A549 (cell line): ENCODE results near the gene STAB2. TPM values are rescaled to one million over a fixed set of nuclear protein-coding genes. Genes with fewer than 3 reads are reported as not detected.

Source experiments
- ATAC-seq, 2 experiments: fragments of 200-7000 bp in 1 of 2; fragments of >200 bp in 1 of 2; cut with Nextera tagmentation in 1 of 2; cut with Tn5 transposase in 1 of 2; 3 replicates each; pipeline versions ENCODE4 v1.8.0 to v1.9.1; 2018 to 2020; ENCODE audit warnings: mild to moderate bottlenecking in 1 of 2, moderate library complexity in 1 of 2
- CTCF ChIA-PET: fragments of 300-600 bp; sonication (Branson Sonifier 250); formaldehyde crosslinking; extraction: SDS; loops from one replicate; lab custom pipeline; 2021; ENCODE audit warnings: antibody characterized with exemption, inconsistent platforms; lab: Yijun Ruan, JAX
- POLR2A ChIA-PET: fragments of 350-600 bp; formaldehyde crosslinking; extraction: SDS; loops from one replicate; lab custom pipeline; 2021; ENCODE audit warnings: antibody characterized with exemption, inconsistent platforms; lab: Yijun Ruan, JAX
- DNase-seq, 2 experiments: peaks; one replicate each; pipeline versions ENCODE4 v3.0.0 to v3.0.0-alpha.2; 2011 to 2016; ENCODE audit warnings: low read depth in 1 of 2, low spot score in 1 of 2
- FAIRE-seq: peaks from 2 replicates; lab custom pipeline; 2011; peaks lifted over from hg19 to GRCh38; lab: Jason Lieb, UNC
- H3K27ac ChIP-seq, 2 experiments: fragments of >200 bp; sonication (Bioruptor Twin); formaldehyde crosslinking; 3 replicates each; pipeline ENCODE4 v1.5.1; 2016 to 2017
- H3K4me1 ChIP-seq: fragments of >200 bp; sonication (Bioruptor Twin); formaldehyde crosslinking; 3 replicates; pipeline ENCODE4 v1.6.1; 2016
- H3K4me2 ChIP-seq: fragments of >200 bp; sonication (Bioruptor Twin); formaldehyde crosslinking; 3 replicates; pipeline ENCODE4 v1.6.1; 2016
- H3K4me3 ChIP-seq: fragments of >200 bp; sonication (Bioruptor Twin); formaldehyde crosslinking; 3 replicates; pipeline ENCODE4 v1.5.1; 2016
- H3K9me3 ChIP-seq: fragments of >200 bp; sonication (Bioruptor Twin); formaldehyde crosslinking; 3 replicates; pipeline ENCODE4 v1.6.1; 2016
- CBX8 ChIP-seq: fragments of 200-600 bp; sonication (generic); IDR thresholded peaks from 2 replicates; pipeline ENCODE4 v1.6.1; 2016
- CEBPB ChIP-seq, 2 experiments: fragments of >200 bp in 1 of 2; sonication (Bioruptor Twin) in 1 of 2; formaldehyde crosslinking in 1 of 2; IDR thresholded peaks; 2 replicates each; pipeline ENCODE4 v1.6.1; 2012 to 2016
- CHD2 ChIP-seq: fragments of 150-350 bp; IDR thresholded peaks from 2 replicates; pipeline ENCODE4 v1.6.1; 2014; ENCODE audit warnings: low read length; ENCODE audit not compliant: partially characterized antibody
- CTCF ChIP-seq: fragments of >200 bp; sonication (Bioruptor Twin); formaldehyde crosslinking; IDR thresholded peaks from 3 replicates; pipeline ENCODE4 v1.5.1; 2016
- EHMT2 ChIP-seq: fragments of 200-600 bp; sonication (generic); IDR thresholded peaks from 2 replicates; pipeline ENCODE4 v1.6.1; 2016; ENCODE audit warnings: antibody characterized with exemption, low read depth, mild to moderate bottlenecking, moderate library complexity
- ELK1 ChIP-seq: fragments of 150-350 bp; IDR thresholded peaks from 2 replicates; pipeline ENCODE4 v1.6.1; 2014; ENCODE audit warnings: low read depth, mild to moderate bottlenecking, low read length
- EP300 ChIP-seq, 2 experiments: fragments of >200 bp; sonication (Bioruptor Twin); formaldehyde crosslinking; IDR thresholded peaks; 2 replicates in 1 of 2; 3 replicates in 1 of 2; pipeline ENCODE4 v1.6.1; 2016 to 2017
- ESRRA ChIP-seq: fragments of 150-350 bp; IDR thresholded peaks from 2 replicates; pipeline ENCODE4 v1.6.1; 2014; ENCODE audit warnings: mild to moderate bottlenecking, low read length, borderline replicate concordance
- FOSB ChIP-seq: fragments of 250-450 bp; sonication (Bioruptor Pico); IDR thresholded peaks from 2 replicates; pipeline ENCODE4 v1.5.0; 2020; ENCODE audit warnings: mild to moderate bottlenecking, moderate library complexity
- FOSL2 ChIP-seq, 2 experiments: fragments of 450-650 bp in 1 of 2; fragments of >200 bp in 1 of 2; sonication (Bioruptor Twin) in 1 of 2; formaldehyde crosslinking; IDR thresholded peaks; 2 replicates each; pipeline versions ENCODE4 v1.5.0 to v1.6.1; 2016 to 2020; ENCODE audit warnings: mild to moderate bottlenecking in 1 of 2, moderate library complexity in 1 of 2
- HOXA7 ChIP-seq: fragments of 250-450 bp; sonication (Bioruptor Pico); IDR thresholded peaks from 2 replicates; pipeline ENCODE4 v1.5.0; 2020; ENCODE audit warnings: mild to moderate bottlenecking, moderate library complexity
- JUNB ChIP-seq: fragments of >200 bp; sonication (Bioruptor Twin); formaldehyde crosslinking; IDR thresholded peaks from 2 replicates; pipeline ENCODE4 v1.6.1; 2016
- KDM5A ChIP-seq: fragments of 200-600 bp; sonication (generic); IDR thresholded peaks from 2 replicates; pipeline ENCODE4 v1.6.1; 2016; ENCODE audit warnings: antibody characterized with exemption, mild to moderate bottlenecking
- MAFK ChIP-seq: fragments of 450-650 bp; IDR thresholded peaks from 2 replicates; pipeline ENCODE4 v1.6.1; 2014; ENCODE audit not compliant: partially characterized antibody
- MAX ChIP-seq: IDR thresholded peaks from 2 replicates; pipeline ENCODE4 v1.6.1; 2012
- MAZ ChIP-seq: fragments of 150-350 bp; IDR thresholded peaks from 2 replicates; pipeline ENCODE4 v1.6.1; 2014; ENCODE audit warnings: antibody characterized with exemption, low read depth, low read length, borderline replicate concordance
- PHF8 ChIP-seq: fragments of 200-600 bp; sonication (generic); IDR thresholded peaks from 2 replicates; pipeline ENCODE4 v1.6.1; 2016; ENCODE audit warnings: low read depth, mild to moderate bottlenecking, antibody characterized with exemption, moderate library complexity, borderline replicate concordance
- RFX5 ChIP-seq: fragments of 450-650 bp; IDR thresholded peaks from 2 replicates; pipeline ENCODE4 v1.7.1; 2014; ENCODE audit warnings: antibody characterized with exemption, mild to moderate bottlenecking, moderate library complexity
- RNF2 ChIP-seq: fragments of 200-600 bp; sonication (generic); IDR thresholded peaks from 2 replicates; pipeline ENCODE4 v1.6.1; 2016; ENCODE audit warnings: low read depth, mild to moderate bottlenecking, antibody characterized with exemption, moderate library complexity, borderline replicate concordance
- ZC3H11A ChIP-seq: fragments of 450-650 bp; IDR thresholded peaks from 2 replicates; pipeline ENCODE4 v1.6.1; 2014; ENCODE audit warnings: antibody characterized with exemption, mild to moderate bottlenecking
- ZNF302 ChIP-seq: fragments of 250-450 bp; sonication (Bioruptor Pico); IDR thresholded peaks from 2 replicates; pipeline ENCODE4 v1.9.0; 2021; ENCODE audit warnings: inconsistent platforms, mild to moderate bottlenecking, moderate library complexity
- WGBS: methylation state at CpG from one replicate; pipeline ENCODE4 v1.1.6; 2017; ENCODE audit errors: missing lambda C conversion rate; 5-methylcytosine and 5-hydroxymethylcytosine counted together
- polyA plus RNA-seq, 4 experiments: library from polyadenylated mRNA; depleted of rRNA in 3 of 4; stranded (reverse); fragments of >200 nt; fragmentation: RNase III in 1 of 4; extraction: RNeasy Plus Mini Kit Qiagen cat#74134 plus additional on column Dnase treatment in 1 of 4; gene quantifications; 2 replicates in 3 of 4; 3 replicates in 1 of 4; pipeline ENCODE4 v1.2.3, GENCODE V29; 2011 to 2017

Gene STAB2
- polyA plus RNA-seq, 2 of the 4 experiments (the other 2 are of a cell fraction), result not detected

GRCh38 chr12:103656291-103656690, 69.2 kb downstream of the STAB2 start (continued):
- TF ChIP-seq CTCF, result no peak
- TF ChIP-seq ELK1, result no peak
- no peak for TF ChIP-seq HOXA7 (CRISPR knock-in tag)
- TF ChIP-seq ZNF302 (CRISPR knock-in tag), result no peak
- no peak for TF ChIP-seq EP300 (IDR thresholded peaks at IDR 0.05)
- TF ChIP-seq FOSL2 (IDR thresholded peaks at IDR 0.05), result no peak
- no peak for TF ChIP-seq FOSL2 (CRISPR knock-in tag; IDR thresholded peaks at IDR 0.05)
- no peak for TF ChIP-seq EHMT2
- no peak for TF ChIP-seq KDM5A

DNA sequence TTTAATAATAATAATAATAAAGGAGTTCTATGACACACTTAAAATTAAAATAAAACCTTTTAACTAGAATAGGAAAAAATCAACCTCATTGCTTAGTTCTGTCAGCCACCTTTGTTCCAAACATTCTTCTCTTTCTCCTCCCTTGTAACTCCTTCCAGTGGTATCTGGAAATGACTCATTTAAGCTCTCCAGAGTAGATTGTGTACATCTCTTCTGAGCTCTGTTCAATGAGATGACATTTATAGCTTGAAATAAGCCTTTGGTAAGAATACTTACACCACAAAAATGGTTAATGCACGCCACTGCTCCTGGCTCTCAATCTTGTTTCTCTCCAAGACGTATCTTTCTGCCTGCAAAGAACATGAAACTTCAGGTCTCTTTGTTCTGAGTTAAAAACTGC, 70.3 kb downstream of the STAB2 start:
- H3K4me2 ChIP-seq, result no peak overlapping the region
- WGBS, result 38% methylated on average over 2 of the region's 2 CpGs
- no peak for DNase-seq
- FAIRE-seq, result no peak
- POLR2A ChIA-PET, result no interaction called here
- no peaks in the 10 kb centered on the region for H3K4me1 ChIP-seq
- no peak overlapping the region for H3K4me3 ChIP-seq
- no peaks in the 10 kb centered on the region for H3K9me3 ChIP-seq
- CTCF ChIA-PET, result interaction anchor here (0.5 to 0.7 kb wide), 3 partner anchors 63 to 395 kb away, joined by 3 read pairs; no protein-coding TSS in a partner anchor
- TF ChIP-seq FOSB (CRISPR knock-in tag), result no peak
- no peak for TF ChIP-seq RFX5
- TF ChIP-seq JUNB, result no peak
- TF ChIP-seq CBX8, result no peak
- no peak for TF ChIP-seq CHD2
- no peak for TF ChIP-seq ZNF302 (CRISPR knock-in tag)
- peak in 1 of 2 experiments; percentile 30; a peak in 1 of 6 replicates for ATAC-seq
- H3K27ac ChIP-seq, result no peak overlapping the region

GRCh38 chr12:103664626-103665025, 77.6 kb downstream of the STAB2 start:
- POLR2A ChIA-PET, result no interaction called here

DNA sequence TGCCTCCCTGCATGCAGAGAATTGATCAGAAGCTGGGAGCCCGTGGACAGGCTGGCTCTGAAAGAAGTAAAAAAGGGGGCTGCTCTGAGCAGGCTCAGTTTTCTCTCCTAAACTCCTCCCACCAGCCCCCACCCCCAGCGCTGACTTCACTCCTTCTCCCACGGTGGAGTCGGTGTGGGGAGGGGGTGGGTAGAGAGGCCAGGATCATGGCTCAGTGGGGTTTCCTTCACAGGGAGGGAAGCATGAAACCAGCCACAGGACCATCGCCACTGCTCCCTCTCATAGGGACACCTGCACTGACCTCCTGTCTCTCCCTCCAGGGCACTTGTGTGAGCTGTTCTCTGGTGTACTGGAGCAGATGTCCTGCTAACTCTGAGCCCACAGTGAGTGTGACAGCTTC, 78.9 kb downstream of the STAB2 start:
- no peak overlapping the region for H3K27ac ChIP-seq
- DNase-seq (no peak), ATAC-seq (no peak), FAIRE-seq (no peak)
- peaks cover 2% of the 10 kb centered on the region; the same call in 1 of the 3 replicates for H3K9me3 ChIP-seq
- ChIA-PET CTCF (interaction anchor here (0.8 to 1.8 kb wide), 3 partner anchors 8 to 50 kb away, joined by 3 to 8 read pairs (median 3); no protein-coding TSS in a partner anchor), POLR2A (no interaction called here)
- no peak overlapping the region for H3K4me3 ChIP-seq
- WGBS, result 33% methylated on average over 2 of the region's 5 CpGs
- no peak for TF ChIP-seq MAZ
- H3K4me2 ChIP-seq, result no peak overlapping the region
- H3K4me1 ChIP-seq, result no peaks in the 10 kb centered on the region

More at GRCh38 chr12:103664626-103665025, 77.6 kb downstream of the STAB2 start:
- ATAC-seq, result no peak
- FAIRE-seq, result no peak
- CTCF ChIA-PET, result interaction anchor here (1.5 to 1.8 kb wide), 2 partner anchors 38 to 52 kb away, joined by 3 to 8 read pairs; no protein-coding TSS in a partner anchor
- Histone ChIP-seq H3K4me2 (no peak overlapping the region), H3K9me3 (peaks cover 2% of the 10 kb centered on the region; the same call in 1 of the 3 replicates), H3K4me1 (no peaks in the 10 kb centered on the region), H3K4me3 (no peak overlapping the region), H3K27ac (no peak overlapping the region)
- WGBS, result 23% methylated on average over 2 of the region's 2 CpGs
- TF ChIP-seq FOSB (CRISPR knock-in tag), result no peak
- no peak for TF ChIP-seq RNF2
- TF ChIP-seq PHF8, result no peak
- no peak for TF ChIP-seq ZC3H11A
- TF ChIP-seq MAFK, result no peak
- no peak for TF ChIP-seq CEBPB (IDR thresholded peaks at IDR 0.05)
- TF ChIP-seq CBX8, result no peak
- TF ChIP-seq ESRRA, result no peak
- no peak for TF ChIP-seq MAX
- no peak for TF ChIP-seq HOXA7 (CRISPR knock-in tag)
- TF ChIP-seq EHMT2, result no peak
- no peak for DNase-seq
